GM12878 (cell line): Measurements from ENCODE around the gene DFFB. TPM values are rescaled to one million over a fixed set of nuclear protein-coding genes. Genes with fewer than 3 reads are reported as not detected.

Experiments used
- ATAC-seq: fragments of 200-7000 bp; cut with Tn5 transposase; 3 replicates; pipeline ENCODE4 v1.9.1; 2020; ENCODE audit warnings: mild to moderate bottlenecking, moderate library complexity
- BruUV-seq: library from RNA; stranded (reverse); fragments of 400-500 nt; replicated peaks from 2 replicates; lab custom pipeline; 2021; lab: Mats Ljungman, UMichigan
- CTCF ChIA-PET: fragments of 300-600 bp; sonication (Branson Sonifier 250); formaldehyde crosslinking; extraction: SDS; loops from one replicate; lab custom pipeline; 2021; ENCODE audit warnings: inconsistent platforms; lab: Yijun Ruan, JAX
- POLR2A ChIA-PET: fragments of 350-600 bp; formaldehyde crosslinking; extraction: SDS; loops from one replicate; lab custom pipeline; 2021; ENCODE audit warnings: inconsistent platforms; lab: Charles Lee
- RAD21 ChIA-PET: fragments of 300-600 bp; sonication (Branson Sonifier 250); formaldehyde crosslinking; loops from one replicate; lab custom pipeline; 2023; ENCODE audit warnings: antibody characterized with exemption; ENCODE audit not compliant: unreplicated experiment; lab: Charles Lee
- SMC1A ChIA-PET: fragments of 300-600 bp; sonication (Branson Sonifier 250); formaldehyde crosslinking; loops from one replicate; lab custom pipeline; 2023; ENCODE audit not compliant: unreplicated experiment, uncharacterized antibody; lab: Charles Lee
- DNase-seq: peaks from one replicate; pipeline ENCODE4 v3.0.0-alpha.2; 2011; ENCODE audit warnings: low read depth, low spot score
- FAIRE-seq: peaks from 3 replicates; lab custom pipeline; 2011; peaks lifted over from hg19 to GRCh38; lab: Jason Lieb, UNC
- H2AFZ ChIP-seq: 2 replicates; pipeline ENCODE4 v1.6.0; 2011; ENCODE audit warnings: low read depth, low read length, control low read depth; ENCODE audit not compliant: control insufficient read depth
- H3K27ac ChIP-seq: 2 replicates; pipeline ENCODE4 v1.5.1; 2011; ENCODE audit warnings: control low read depth; ENCODE audit not compliant: control insufficient read depth, insufficient read depth
- H3K27me3 ChIP-seq, 2 experiments: replicated peaks in 1 of 2; 2 replicates each; pipeline versions ENCODE4 v1.6.0 to v1.6.1; 2011; ENCODE audit warnings: low read length in 1 of 2; ENCODE audit not compliant: control insufficient read depth in 2 of 2, insufficient read depth in 2 of 2
- H3K36me3 ChIP-seq, 2 experiments: 2 replicates each; pipeline ENCODE4 v1.5.1; 2011; ENCODE audit warnings: low read length in 1 of 2; ENCODE audit not compliant: control insufficient read depth in 2 of 2, insufficient read depth in 2 of 2
- H3K4me1 ChIP-seq: 2 replicates; pipeline ENCODE4 v1.6.1; 2011; ENCODE audit warnings: mild to moderate bottlenecking, low read length, moderate library complexity, mixed read lengths; ENCODE audit not compliant: control insufficient read depth, insufficient read depth
- H3K4me2 ChIP-seq: 2 replicates; pipeline ENCODE4 v1.6.0; 2011; ENCODE audit warnings: control low read depth; ENCODE audit not compliant: control insufficient read depth, insufficient read depth
- H3K4me3 ChIP-seq: fragments of 200-600 bp; sonication (generic); 2 replicates; pipeline ENCODE4 v1.5.1; 2016
- H3K79me2 ChIP-seq: 2 replicates; pipeline ENCODE4 v1.6.0; 2011; ENCODE audit warnings: low read length; ENCODE audit not compliant: control insufficient read depth, insufficient read depth
- H3K9ac ChIP-seq: 2 replicates; pipeline ENCODE4 v1.8.0; 2011; ENCODE audit warnings: low read length, control low read depth, mixed read lengths; ENCODE audit not compliant: control insufficient read depth, insufficient read depth
- H3K9me3 ChIP-seq: replicated peaks from 3 replicates; pipeline ENCODE4 v1.5.1; 2011; ENCODE audit warnings: mild to moderate bottlenecking, low read length; ENCODE audit not compliant: control insufficient read depth, insufficient read depth
- H4K20me1 ChIP-seq: 2 replicates; pipeline ENCODE4 v1.6.0; 2011; ENCODE audit not compliant: control insufficient read depth, insufficient read depth
- E4F1 ChIP-seq: fragments of 450-650 bp; IDR thresholded peaks from 2 replicates; pipeline ENCODE4 v1.6.1; 2018; ENCODE audit warnings: borderline replicate concordance, mild to moderate bottlenecking; ENCODE audit not compliant: partially characterized antibody
- SMAD1 ChIP-seq: fragments of 450-650 bp; IDR thresholded peaks from 2 replicates; pipeline ENCODE4 v1.6.1; 2018; ENCODE audit warnings: mild to moderate bottlenecking, low read depth; ENCODE audit not compliant: partially characterized antibody
- SUPT20H ChIP-seq: IDR thresholded peaks from 2 replicates; pipeline ENCODE4 v1.6.1; 2011; ENCODE audit warnings: low read depth, mild to moderate bottlenecking, low read length, moderate library complexity, borderline replicate concordance; ENCODE audit not compliant: control insufficient read depth
- ZBTB4 ChIP-seq: fragments of 450-650 bp; formaldehyde crosslinking; IDR thresholded peaks from 2 replicates; pipeline ENCODE4 v1.4.0; 2022; ENCODE audit warnings: mild to moderate bottlenecking, moderate library complexity
- WGBS: methylation state at CpG from one replicate; pipeline ENCODE4 v1.1.6; 2016; ENCODE audit warnings: low lambda C conversion rate; ENCODE audit not compliant: insufficient replicate concordance, insufficient coverage; ENCODE audit errors: missing lambda C conversion rate; 5-methylcytosine and 5-hydroxymethylcytosine counted together
- in situ Hi-C: fragments of 300-500 bp; cut with MboI; formaldehyde crosslinking; loops from 9 replicates; pipeline ENCODE4 v1.14.3; 2018; ENCODE audit warnings: mixed read lengths
- intact Hi-C: fragments of 100-400 bp; cut with micrococcal nuclease; formaldehyde crosslinking; loops from one replicate; pipeline ENCODE4 v1.14.2; 2022; ENCODE audit not compliant: unreplicated experiment
- polyA plus RNA-seq, 11 experiments: library from polyadenylated mRNA; depleted of rRNA in 4 of 11; unstranded in 6 of 11; stranded (reverse) in 5 of 11; fragments of >200 nt; fragmentation: Nextera tagmentation in 4 of 11; fragmentation: Illumina TruSeq in 1 of 11; extraction: Ambion mirVana in 4 of 11; extraction: Trizol in 1 of 11; gene quantifications; 1 replicate in 1 of 11; 2 replicates in 10 of 11; pipeline versions ENCODE4 v1.2.1 to v1.2.3, GENCODE V29; 2011 to 2016; ENCODE audit warnings: inconsistent platforms in 2 of 11, missing spikeins in 2 of 11, low read depth in 1 of 11
- total RNA-seq, 4 experiments: library from RNA; depleted of rRNA in 3 of 4; stranded (reverse); fragments of >200 nt in 3 of 4; fragmentation: Illumina TruSeq in 1 of 4; extraction: Trizol in 1 of 4; gene quantifications; 2 replicates each; pipeline versions ENCODE4 v1.2.1 to v1.2.3, GENCODE V29; 2013 to 2021

The DFFB gene
- total and polyA plus RNA-seq, 10 of the 15 experiments (the other 5 are each of a cell fraction or from before 2014, with no cell fraction given): 2.7 to 10.7 (median 6.5) TPM

- Histone ChIP-seq H3K36me3 (peaks cover 3 to 10% of the 10 kb centered on the region in 2 experiments), H3K27me3 (no peaks in the 10 kb centered on the region), H3K4me3 (no peak overlapping the region), H2AFZ (no peak overlapping the region), H3K79me2 (no peaks in the 10 kb centered on the region), H3K9me3 (no peaks in the 10 kb centered on the region), H3K27ac (no peak overlapping the region), H3K4me2 (no peak overlapping the region), H3K4me1 (no peaks in the 10 kb centered on the region), H4K20me1 (no peaks in the 10 kb centered on the region), H3K9ac (no peak overlapping the region)
- no peak for FAIRE-seq
- CTCF ChIA-PET: no interaction called here
- RAD21 ChIA-PET: no interaction called here
- in situ Hi-C loops: no loop called here
- no peak for DNase-seq
- intact Hi-C loops: no loop called here
- no TSS peak for BruUV-seq
- 92% methylated on average over 18 of the region's 18 CpGs for WGBS
- ATAC-seq: no peak
- SMC1A ChIA-PET: interaction anchor here (1.5 kb wide), 1 partner anchor 16 kb away, joined by 5 read pairs; the partner anchor contains the start of gene C1orf174
- TF ChIP-seq E4F1: no peak
- no peak for TF ChIP-seq SUPT20H
- no peak for TF ChIP-seq SMAD1
- no peak for TF ChIP-seq ZBTB4
- TF ChIP-seq, all 136 proteins: peak for 0
- POLR2A ChIA-PET: no interaction called here
Measured at GRCh38 chr1:3883194-3883925, 26.1 kb downstream of the DFFB start.
